ENCODE results near the gene RSPH6A.

RSPH6A gene

GRCh38 chr19:45823182-45823581, 8.1 kb upstream of the RSPH6A start:
- Histone ChIP-seq H3K4me3 (ENCODE audit: low read length) (no peak overlapping the region), H3K9ac (ENCODE audit: low read length) (no peak overlapping the region), H3K4me1 (ENCODE audit: control insufficient read depth, insufficient read depth, low read length) (peaks cover 11% of the 10 kb centered on the region), H3K9me3 (ENCODE audit: control insufficient read depth, low read length) (no peaks in the 10 kb centered on the region), H3K36me3 (ENCODE audit: control insufficient read depth, insufficient read depth, low read length) (peaks cover 11% of the 10 kb centered on the region), H3K27me3 (ENCODE audit: control insufficient read depth, insufficient read depth, low read length) (no peaks in the 10 kb centered on the region)

- no peak overlapping the region for H3K4me3 ChIP-seq (ENCODE audit: low read length)
- no peaks in the 10 kb centered on the region for H3K9me3 ChIP-seq (ENCODE audit: control insufficient read depth, low read length)
- H3K4me1 ChIP-seq (ENCODE audit: control insufficient read depth, insufficient read depth, low read length): peaks cover 11% of the 10 kb centered on the region
- H3K9ac ChIP-seq (ENCODE audit: low read length): no peak overlapping the region
- H3K36me3 ChIP-seq (ENCODE audit: control insufficient read depth, insufficient read depth, low read length): peaks cover 11% of the 10 kb centered on the region
- no peaks in the 10 kb centered on the region for H3K27me3 ChIP-seq (ENCODE audit: control insufficient read depth, insufficient read depth, low read length)
Measured at GRCh38 chr19:45822716-45823115, 7.6 kb upstream of the RSPH6A start.

- H3K4me3 ChIP-seq (ENCODE audit: low read length): no peak overlapping the region
- H3K9me3 ChIP-seq (ENCODE audit: control insufficient read depth, low read length): no peaks in the 10 kb centered on the region
- no peaks in the 10 kb centered on the region for H3K27me3 ChIP-seq (ENCODE audit: control insufficient read depth, insufficient read depth, low read length)
- H3K9ac ChIP-seq (ENCODE audit: low read length): no peak overlapping the region
- peaks cover 11% of the 10 kb centered on the region for H3K36me3 ChIP-seq (ENCODE audit: control insufficient read depth, insufficient read depth, low read length)
- H3K4me1 ChIP-seq (ENCODE audit: control insufficient read depth, insufficient read depth, low read length): peaks cover 11% of the 10 kb centered on the region
Measured at GRCh38 chr19:45821570-45821969, 6.5 kb upstream of the RSPH6A start.

- Histone ChIP-seq H3K9me3 (ENCODE audit: control insufficient read depth, low read length) (no peaks in the 10 kb centered on the region), H3K36me3 (ENCODE audit: control insufficient read depth, insufficient read depth, low read length) (peaks cover 11% of the 10 kb centered on the region), H3K9ac (ENCODE audit: low read length) (no peak overlapping the region), H3K27me3 (ENCODE audit: control insufficient read depth, insufficient read depth, low read length) (no peaks in the 10 kb centered on the region), H3K4me3 (ENCODE audit: low read length) (no peak overlapping the region), H3K4me1 (ENCODE audit: control insufficient read depth, insufficient read depth, low read length) (peaks cover 11% of the 10 kb centered on the region)
Measured at GRCh38 chr19:45821103-45821521, 6.0 kb upstream of the RSPH6A start.

- H3K9me3 ChIP-seq (ENCODE audit: control insufficient read depth, low read length): no peaks in the 10 kb centered on the region
- peaks cover 11% of the 10 kb centered on the region for H3K36me3 ChIP-seq (ENCODE audit: control insufficient read depth, insufficient read depth, low read length)
- H3K4me1 ChIP-seq (ENCODE audit: control insufficient read depth, insufficient read depth, low read length): peaks cover 11% of the 10 kb centered on the region
- no peak overlapping the region for H3K4me3 ChIP-seq (ENCODE audit: low read length)
- H3K27me3 ChIP-seq (ENCODE audit: control insufficient read depth, insufficient read depth, low read length): no peaks in the 10 kb centered on the region
- no peak overlapping the region for H3K9ac ChIP-seq (ENCODE audit: low read length)
Measured at GRCh38 chr19:45820413-45821102, 5.5 kb upstream of the RSPH6A start.

GRCh38 chr19:45819769-45820168, 4.7 kb upstream of the RSPH6A start:
- H3K27me3 ChIP-seq (ENCODE audit: control insufficient read depth, insufficient read depth, low read length): no peaks in the 10 kb centered on the region
- peaks cover 11% of the 10 kb centered on the region for H3K36me3 ChIP-seq (ENCODE audit: control insufficient read depth, insufficient read depth, low read length)
- peaks cover 8% of the 10 kb centered on the region for H3K4me1 ChIP-seq (ENCODE audit: control insufficient read depth, insufficient read depth, low read length)
- no peak overlapping the region for H3K4me3 ChIP-seq (ENCODE audit: low read length)
- H3K9ac ChIP-seq (ENCODE audit: low read length): no peak overlapping the region
- no peaks in the 10 kb centered on the region for H3K9me3 ChIP-seq (ENCODE audit: control insufficient read depth, low read length)

- H3K9me3 ChIP-seq (ENCODE audit: control insufficient read depth, low read length): no peaks in the 10 kb centered on the region
- no peak overlapping the region for H3K9ac ChIP-seq (ENCODE audit: low read length)
- H3K27me3 ChIP-seq (ENCODE audit: control insufficient read depth, insufficient read depth, low read length): no peaks in the 10 kb centered on the region
- peaks cover 5% of the 10 kb centered on the region for H3K36me3 ChIP-seq (ENCODE audit: control insufficient read depth, insufficient read depth, low read length)
- no peak overlapping the region for H3K4me3 ChIP-seq (ENCODE audit: low read length)
- no peaks in the 10 kb centered on the region for H3K4me1 ChIP-seq (ENCODE audit: control insufficient read depth, insufficient read depth, low read length)
Measured at GRCh38 chr19:45817725-45818301, 2.7 kb upstream of the RSPH6A start.

GRCh38 chr19:45817010-45817724, 2.1 kb upstream of the RSPH6A start:
- Histone ChIP-seq H3K36me3 (ENCODE audit: control insufficient read depth, insufficient read depth, low read length) (peaks cover 5% of the 10 kb centered on the region), H3K9ac (ENCODE audit: low read length) (no peak overlapping the region), H3K4me1 (ENCODE audit: control insufficient read depth, insufficient read depth, low read length) (no peaks in the 10 kb centered on the region), H3K27me3 (ENCODE audit: control insufficient read depth, insufficient read depth, low read length) (no peaks in the 10 kb centered on the region), H3K9me3 (ENCODE audit: control insufficient read depth, low read length) (no peaks in the 10 kb centered on the region), H3K4me3 (ENCODE audit: low read length) (no peak overlapping the region)

GRCh38 chr19:45816236-45817009, 1.3 kb upstream of the RSPH6A start:
- Histone ChIP-seq H3K4me1 (ENCODE audit: control insufficient read depth, insufficient read depth, low read length) (no peaks in the 10 kb centered on the region), H3K4me3 (ENCODE audit: low read length) (no peak overlapping the region), H3K36me3 (ENCODE audit: control insufficient read depth, insufficient read depth, low read length) (peaks cover 2% of the 10 kb centered on the region), H3K9me3 (ENCODE audit: control insufficient read depth, low read length) (no peaks in the 10 kb centered on the region), H3K9ac (ENCODE audit: low read length) (peak overlapping the region; percentile 8), H3K27me3 (ENCODE audit: control insufficient read depth, insufficient read depth, low read length) (no peaks in the 10 kb centered on the region)

GRCh38 chr19:45815481-45816216, 541 bp upstream of the RSPH6A start:
- H3K9me3 ChIP-seq (ENCODE audit: control insufficient read depth, low read length): no peaks in the 10 kb centered on the region
- H3K9ac ChIP-seq (ENCODE audit: low read length): peak overlapping the region; percentile 8
- H3K27me3 ChIP-seq (ENCODE audit: control insufficient read depth, insufficient read depth, low read length): no peaks in the 10 kb centered on the region
- H3K36me3 ChIP-seq (ENCODE audit: control insufficient read depth, insufficient read depth, low read length): no peaks in the 10 kb centered on the region
- no peaks in the 10 kb centered on the region for H3K4me1 ChIP-seq (ENCODE audit: control insufficient read depth, insufficient read depth, low read length)
- H3K4me3 ChIP-seq (ENCODE audit: low read length): no peak overlapping the region

GRCh38 chr19:45814166-45814780, 835 bp downstream of the RSPH6A start:
- H3K27me3 ChIP-seq (ENCODE audit: control insufficient read depth, insufficient read depth, low read length): no peaks in the 10 kb centered on the region
- no peak overlapping the region for H3K4me3 ChIP-seq (ENCODE audit: low read length)
- no peaks in the 10 kb centered on the region for H3K4me1 ChIP-seq (ENCODE audit: control insufficient read depth, insufficient read depth, low read length)
- H3K9ac ChIP-seq (ENCODE audit: low read length): no peak overlapping the region
- no peaks in the 10 kb centered on the region for H3K36me3 ChIP-seq (ENCODE audit: control insufficient read depth, insufficient read depth, low read length)
- H3K9me3 ChIP-seq (ENCODE audit: control insufficient read depth, low read length): no peaks in the 10 kb centered on the region
